Esophagus (tissue), 2 donors: ENCODE results near the gene CFC1. TPM values are rescaled to one million over a fixed set of nuclear protein-coding genes. Genes with fewer than 3 reads are reported as not detected.
"Not testable (repeated sequence)": the region's sequence is repeated elsewhere in the genome, so short reads cannot be mapped to it uniquely, and the experiment has no call there.

Source experiments
- H3K27ac ChIP-seq, 2 donors: one replicate each; pipeline ENCODE4 v1.5.1; 2013; ENCODE audit warnings: low read depth in 2 of 2, mild to moderate bottlenecking in 2 of 2, inconsistent platforms in 1 of 2, low read length in 1 of 2, moderate library complexity in 1 of 2
- H3K27me3 ChIP-seq, 2 donors: one replicate each; pipeline ENCODE4 v1.6.1; 2013; ENCODE audit warnings: low read length in 2 of 2, control low read depth in 1 of 2, mild to moderate bottlenecking in 1 of 2; ENCODE audit not compliant: insufficient read depth in 2 of 2, control insufficient read depth in 1 of 2
- H3K36me3 ChIP-seq, 2 donors: one replicate each; pipeline ENCODE4 v1.6.1; 2013; ENCODE audit warnings: low read length in 1 of 2; ENCODE audit not compliant: control insufficient read depth in 2 of 2, insufficient read depth in 2 of 2
- H3K4me1 ChIP-seq, 2 donors: one replicate each; pipeline ENCODE4 v1.6.1; 2013; ENCODE audit warnings: low read length in 1 of 2; ENCODE audit not compliant: control insufficient read depth in 2 of 2, insufficient read depth in 2 of 2
- H3K4me3 ChIP-seq, 2 donors: one replicate each; pipeline ENCODE4 v1.5.1; 2013; ENCODE audit warnings: low read length in 2 of 2, mild to moderate bottlenecking in 2 of 2, low read depth in 1 of 2, moderate library complexity in 1 of 2
- H3K9me3 ChIP-seq, 2 donors: one replicate each; pipeline ENCODE4 v1.6.1; 2013; ENCODE audit warnings: mild to moderate bottlenecking in 2 of 2, low read depth in 1 of 2, low read length in 1 of 2, moderate library complexity in 1 of 2; ENCODE audit not compliant: control insufficient read depth in 2 of 2, insufficient read depth in 1 of 2
- WGBS, 2 donors: extraction: QIAGEN DNeasy Blood & Tissue Kit; methylation state at CpG; one replicate each; pipeline ENCODE4 v1.1.7; 2013; 5-methylcytosine and 5-hydroxymethylcytosine counted together
- polyA plus RNA-seq, 2 donors: library from polyadenylated mRNA; stranded (reverse); fragments of 200-250 nt; gene quantifications; one replicate each; pipeline ENCODE4 v1.2.3, GENCODE V29; 2013
- donor health status: healthy with polysubstance abuse.
- donor health status: Bipolar disorder and iron deficiency.

Gene CFC1
- polyA plus RNA-seq, 2 donors: not detected

DNA sequence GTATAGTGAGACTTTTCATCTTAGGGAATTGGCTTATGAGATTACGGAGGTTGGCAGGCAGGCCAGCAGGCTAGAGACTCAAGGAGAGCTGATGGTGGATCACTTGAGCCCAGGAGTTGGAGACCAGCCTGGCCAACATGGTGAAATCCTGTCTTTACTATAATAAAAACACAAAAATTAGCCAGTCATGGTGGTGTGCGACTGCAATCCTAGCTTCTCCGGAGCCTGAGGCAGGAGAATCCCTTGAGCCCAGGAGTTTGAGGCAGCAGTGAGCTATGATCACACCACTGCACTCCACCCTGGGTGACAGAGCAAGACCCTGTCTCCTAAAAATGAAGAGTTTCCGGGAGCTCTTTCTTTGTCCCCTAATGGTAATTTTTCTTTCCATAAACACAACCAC, 14.6 kb downstream of the CFC1 start:
- H3K27me3 ChIP-seq, H3K9me3 ChIP-seq, H3K4me1 ChIP-seq, H3K27ac ChIP-seq, H3K36me3 ChIP-seq, H3K4me3 ChIP-seq: not testable (repeated sequence)
- 95 to 97% methylated on average over 2 of the region's 4 CpGs for WGBS, 2 donors

DNA sequence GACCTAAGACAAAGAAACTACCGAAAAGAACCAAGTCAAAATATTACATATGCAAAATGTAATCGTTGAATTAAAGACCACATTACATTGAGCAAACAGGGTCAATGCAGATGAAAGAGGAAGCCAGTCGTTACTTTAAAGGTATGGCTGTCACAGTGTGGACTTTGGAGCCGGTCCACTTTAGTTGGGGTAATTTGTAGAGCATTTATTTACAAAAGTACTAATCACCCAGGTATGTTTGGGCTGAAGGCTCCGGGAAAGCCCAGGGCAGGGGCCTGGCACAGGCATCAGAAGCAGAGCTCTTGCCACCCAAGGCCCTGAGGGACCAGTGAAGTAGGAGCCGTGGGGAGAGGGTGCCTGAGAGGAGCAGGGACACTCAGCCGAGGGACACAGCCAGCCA, 15.8 kb downstream of the CFC1 start:
- H3K4me3 ChIP-seq, H3K27me3 ChIP-seq, H3K9me3 ChIP-seq, H3K27ac ChIP-seq, H3K36me3 ChIP-seq, H3K4me1 ChIP-seq: not testable (repeated sequence)
- 49 to 63% methylated on average over 2 to 4 of the region's 7 CpGs for WGBS, 2 donors

DNA sequence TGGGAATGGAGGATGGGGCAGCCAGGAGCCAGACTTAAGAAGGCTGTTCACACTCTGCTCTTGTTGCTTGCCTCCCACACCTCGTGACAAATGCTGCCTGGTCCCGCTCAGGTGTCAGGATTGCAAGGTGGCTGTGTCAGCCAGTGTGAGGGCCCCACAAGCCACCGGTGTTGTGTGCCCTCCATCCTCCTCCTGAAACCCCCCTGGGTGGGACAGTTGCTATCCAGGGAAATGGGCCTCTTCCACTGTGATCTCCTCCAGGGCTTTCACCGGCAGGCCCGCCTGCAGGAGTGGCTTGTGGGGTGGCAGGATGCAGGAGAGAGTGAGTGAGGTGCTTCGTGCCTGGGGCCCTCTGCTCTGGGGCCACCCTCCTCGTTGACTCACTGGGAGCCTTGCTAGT, 16.4 kb downstream of the CFC1 start:
- not testable (repeated sequence) for H3K4me1 ChIP-seq, H3K27me3 ChIP-seq, H3K27ac ChIP-seq, H3K36me3 ChIP-seq, H3K9me3 ChIP-seq, H3K4me3 ChIP-seq
- WGBS, 2 donors: 84 to 90% methylated on average over 3 of the region's 7 CpGs

DNA sequence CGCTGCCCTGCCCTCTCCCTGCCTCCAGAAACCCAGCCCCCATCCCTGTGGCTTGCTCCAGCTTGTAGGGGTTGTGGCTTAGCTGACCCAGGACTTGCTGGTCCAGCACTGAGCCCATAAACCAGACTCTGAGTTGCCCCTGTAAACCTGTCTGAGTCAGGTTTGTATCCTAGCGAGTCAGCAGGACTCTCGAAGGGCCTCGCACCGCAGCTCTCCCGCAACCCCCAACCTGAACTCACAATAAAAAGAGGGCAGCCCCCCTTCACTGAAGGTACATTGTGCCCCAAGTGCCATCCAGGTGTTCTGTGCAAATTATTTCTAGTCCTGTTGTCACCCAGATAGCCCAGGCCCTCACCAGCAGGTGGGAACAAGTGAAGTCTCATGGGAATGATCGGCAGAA, 17.9 kb downstream of the CFC1 start:
- not testable (repeated sequence) for H3K27me3 ChIP-seq, H3K36me3 ChIP-seq, H3K9me3 ChIP-seq, H3K4me3 ChIP-seq, H3K27ac ChIP-seq, H3K4me1 ChIP-seq
- WGBS, 2 donors: 91 to 96% methylated on average over 6 of the region's 7 CpGs

DNA sequence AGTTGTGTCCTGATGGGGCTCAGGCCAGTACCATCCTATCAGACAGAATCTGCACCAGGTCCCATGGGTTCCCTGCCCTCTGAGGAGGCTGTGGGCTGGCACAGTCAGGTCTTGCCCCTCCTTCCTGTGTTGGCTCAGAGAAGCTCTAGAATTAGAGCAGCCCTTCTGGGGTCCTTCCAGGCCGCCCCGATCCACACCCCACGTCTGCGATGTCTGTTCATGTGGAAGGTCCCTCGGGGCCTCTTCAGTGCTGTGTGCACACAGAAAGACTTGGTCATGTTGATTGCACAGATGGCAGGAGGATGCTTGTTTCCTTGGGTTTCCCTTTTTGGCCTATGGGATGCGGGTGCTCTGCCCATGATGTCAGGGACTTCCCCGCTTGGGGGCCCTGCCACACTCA, 20.3 kb downstream of the CFC1 start:
- not testable (repeated sequence) for H3K4me3 ChIP-seq, H3K4me1 ChIP-seq, H3K27ac ChIP-seq, H3K9me3 ChIP-seq, H3K36me3 ChIP-seq, H3K27me3 ChIP-seq
- WGBS, 2 donors: 85 to 89% methylated on average over 5 of the region's 7 CpGs

DNA sequence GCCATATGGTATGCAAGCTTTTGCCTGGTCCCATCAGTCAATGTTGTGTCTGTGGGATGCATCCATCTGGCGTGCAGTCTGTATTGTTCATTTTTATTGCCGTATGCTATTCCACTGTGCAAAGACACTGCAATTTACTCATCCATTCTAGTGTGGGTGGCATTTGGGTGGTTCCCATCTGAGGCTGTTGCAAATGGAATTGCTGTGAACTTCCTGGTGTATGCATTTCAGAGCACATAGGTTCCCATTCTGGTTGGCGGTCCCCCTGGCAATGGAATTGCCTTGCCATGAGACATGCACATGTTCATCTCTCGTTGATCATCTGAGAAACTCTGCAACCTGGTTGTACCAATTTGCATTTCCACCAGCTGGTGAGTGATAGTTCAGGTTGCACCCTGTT, 21.8 kb downstream of the CFC1 start:
- not testable (repeated sequence) for H3K4me1 ChIP-seq, H3K27me3 ChIP-seq, H3K27ac ChIP-seq, H3K4me3 ChIP-seq, H3K9me3 ChIP-seq, H3K36me3 ChIP-seq
- WGBS, 2 donors: no CpG with 5 or more reads among the region's 4 CpGs

DNA sequence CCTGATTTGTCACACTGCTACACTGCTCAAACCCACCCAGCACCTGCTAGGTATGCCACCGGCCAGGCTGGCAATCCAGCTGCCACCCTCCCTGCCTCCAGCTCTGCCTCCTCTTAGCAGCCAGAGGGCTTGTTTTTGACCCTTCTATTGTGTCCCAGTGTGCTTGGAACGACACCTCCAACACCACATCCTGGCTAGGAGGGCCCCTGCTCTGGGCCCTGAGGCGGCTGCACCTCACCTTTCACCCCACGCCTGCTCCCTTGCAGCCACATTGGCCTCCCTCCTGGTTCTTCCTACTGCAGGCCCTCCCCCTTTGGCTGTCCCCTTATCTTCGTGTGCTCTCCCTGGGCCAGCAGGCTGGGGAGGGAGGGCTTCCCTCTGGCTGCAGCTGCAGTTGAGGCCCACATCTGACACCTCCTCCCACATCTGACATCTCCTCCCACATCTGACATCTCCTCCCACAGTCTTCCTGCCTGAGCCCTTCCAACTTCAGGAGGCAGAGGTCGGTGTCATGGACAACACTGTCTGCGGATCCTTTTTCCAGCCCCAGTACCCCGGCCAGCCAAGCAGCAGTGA, 23.1 kb downstream of the CFC1 start:
- H3K4me1 ChIP-seq, H3K27ac ChIP-seq, H3K36me3 ChIP-seq, H3K27me3 ChIP-seq, H3K4me3 ChIP-seq, H3K9me3 ChIP-seq: not testable (repeated sequence)
- no CpG with 5 or more reads among the region's 8 CpGs for WGBS, 2 donors

DNA sequence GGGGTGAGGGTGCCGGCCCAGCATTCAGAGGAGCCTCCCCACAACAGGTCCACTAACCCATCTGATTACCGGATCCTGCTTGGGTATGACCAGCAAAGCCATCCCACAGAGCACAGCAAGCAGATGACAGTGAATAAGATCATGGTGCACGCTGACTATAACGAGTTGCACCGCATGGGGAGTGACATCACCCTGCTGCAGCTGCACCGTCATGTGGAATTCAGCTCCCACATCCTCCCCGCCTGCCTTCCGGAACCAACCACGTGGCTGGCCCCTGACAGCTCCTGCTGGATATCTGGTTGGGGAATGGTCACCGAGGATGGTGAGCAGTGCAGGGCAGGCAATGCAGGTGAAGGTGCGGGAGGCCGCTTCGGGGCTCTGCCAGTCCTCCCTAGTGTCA, 25.1 kb downstream of the CFC1 start:
- 82 to 86% methylated on average over 6 to 7 of the region's 13 CpGs for WGBS, 2 donors

DNA sequence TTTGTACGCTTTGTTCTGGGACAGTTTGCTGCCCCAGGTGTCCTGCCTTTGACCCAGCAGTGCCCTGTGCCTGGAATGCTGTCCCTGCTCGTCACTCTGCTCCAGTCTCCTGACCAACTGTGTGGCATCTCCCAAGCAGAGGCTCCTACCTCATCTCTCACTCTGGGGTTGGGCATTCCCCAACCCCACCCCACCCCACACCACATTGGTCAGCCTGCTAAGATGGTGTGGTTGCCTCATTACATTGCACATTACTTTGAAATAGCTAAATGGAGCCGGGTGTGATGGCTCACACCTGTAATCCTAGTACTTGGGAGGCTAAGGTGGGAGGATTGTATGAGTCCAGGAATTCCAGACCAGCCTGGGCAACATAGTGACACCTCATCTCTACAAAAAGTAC, 27.4 kb downstream of the CFC1 start:
- no CpG with 5 or more reads among the region's 3 CpGs for WGBS, 2 donors
- H3K4me3 ChIP-seq, H3K4me1 ChIP-seq, H3K36me3 ChIP-seq, H3K27ac ChIP-seq, H3K9me3 ChIP-seq, H3K27me3 ChIP-seq: not testable (repeated sequence)

More for the DNA sequence above, 25.1 kb downstream of the CFC1 start:
- H3K9me3 ChIP-seq, H3K36me3 ChIP-seq, H3K27me3 ChIP-seq, H3K4me3 ChIP-seq, H3K4me1 ChIP-seq, H3K27ac ChIP-seq: not testable (repeated sequence)

DNA sequence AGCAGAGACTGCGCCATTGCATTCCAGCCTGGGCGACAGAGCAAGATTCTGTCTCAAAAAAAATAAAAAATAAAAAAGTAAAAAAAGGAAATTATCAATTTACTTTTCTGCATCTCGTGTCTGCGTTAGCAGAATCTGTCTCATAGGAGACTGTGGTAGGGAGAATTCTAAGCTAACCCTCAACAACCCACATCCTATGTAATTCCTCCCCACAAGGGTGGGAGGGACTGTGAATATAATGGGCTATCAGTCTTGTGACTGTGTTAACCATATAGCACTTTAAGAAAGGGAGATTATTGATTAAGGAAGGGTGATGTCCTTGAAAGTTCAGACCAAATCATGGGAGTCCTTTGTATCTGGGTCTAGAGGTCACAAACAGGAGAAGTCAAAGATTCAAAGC, 33.2 kb downstream of the CFC1 start:
- not testable (repeated sequence) for H3K27ac ChIP-seq, H3K36me3 ChIP-seq, H3K9me3 ChIP-seq, H3K27me3 ChIP-seq, H3K4me3 ChIP-seq, H3K4me1 ChIP-seq
- no CpG with 5 or more reads among the region's 4 CpGs for WGBS, 2 donors
